Epithelial cell of proximal tubule (primary cell): ENCODE measurements around the gene SNX18. TPM values are rescaled to one million over a fixed set of nuclear protein-coding genes. Genes with fewer than 3 reads are reported as not detected.
A peak's percentile ranks its signal among the peaks of the same experiment; 100 is the strongest.

Source experiments
- DNase-seq: peaks from one replicate; pipeline ENCODE4 v3.0.0-alpha.2; 2011; ENCODE audit warnings: low read depth
- H3K4me3 ChIP-seq: 2 replicates; pipeline ENCODE4 v1.5.1; 2011; ENCODE audit warnings: low read depth, mild to moderate bottlenecking, low read length
- CTCF ChIP-seq: conservative IDR thresholded peaks from 2 replicates; pipeline ENCODE4 v1.5.1; 2012; ENCODE audit warnings: low read depth, mild to moderate bottlenecking, low read length
- total RNA-seq: library from RNA; depleted of rRNA; stranded (reverse); fragments of >200 nt; gene quantifications from 2 replicates; pipeline ENCODE4 v1.2.3, GENCODE V29; 2015

The SNX18 gene
- total RNA-seq, 1 donor from 2014 or later: 14.9 TPM

- H3K4me3 ChIP-seq: no peak overlapping the region
- no peak for DNase-seq
- TF ChIP-seq CTCF: no peak
Observed at GRCh38 chr5:54548565-54548964, 31.0 kb downstream of the SNX18 start.

- H3K4me3 ChIP-seq: no peak overlapping the region
- DNase-seq: no peak
- no peak for TF ChIP-seq CTCF
Observed at GRCh38 chr5:54551292-54551691, 33.7 kb downstream of the SNX18 start.

GRCh38 chr5:54551926-54552325 is 34.4 kb downstream of the SNX18 start:
- DNase-seq: no peak
- no peak overlapping the region for H3K4me3 ChIP-seq
- no peak for TF ChIP-seq CTCF

GRCh38 chr5:54552446-54552845 is 34.9 kb downstream of the SNX18 start:
- no peak for TF ChIP-seq CTCF
- no peak for DNase-seq
- H3K4me3 ChIP-seq: no peak overlapping the region

- TF ChIP-seq CTCF: no peak
- peak; percentile 29 for DNase-seq
Observed at GRCh38 chr5:54553659-54554207, 36.2 kb downstream of the SNX18 start.

GRCh38 chr5:54556141-54556540 is 38.6 kb downstream of the SNX18 start:
- no peak overlapping the region for H3K4me3 ChIP-seq
- no peak for TF ChIP-seq CTCF
- no peak for DNase-seq

More at GRCh38 chr5:54553659-54554207, 36.2 kb downstream of the SNX18 start:
- H3K4me3 ChIP-seq: no peak overlapping the region

GRCh38 chr5:54558362-54558761 is 40.8 kb downstream of the SNX18 start:
- H3K4me3 ChIP-seq: no peak overlapping the region
- no peak for TF ChIP-seq CTCF
- DNase-seq: no peak
